ENCODE measurements around the gene SH2D3A.
"Not testable (repeated sequence)": the region's sequence is repeated elsewhere in the genome, so short reads cannot be mapped to it uniquely, and the experiment has no call there.

The SH2D3A gene

DNA sequence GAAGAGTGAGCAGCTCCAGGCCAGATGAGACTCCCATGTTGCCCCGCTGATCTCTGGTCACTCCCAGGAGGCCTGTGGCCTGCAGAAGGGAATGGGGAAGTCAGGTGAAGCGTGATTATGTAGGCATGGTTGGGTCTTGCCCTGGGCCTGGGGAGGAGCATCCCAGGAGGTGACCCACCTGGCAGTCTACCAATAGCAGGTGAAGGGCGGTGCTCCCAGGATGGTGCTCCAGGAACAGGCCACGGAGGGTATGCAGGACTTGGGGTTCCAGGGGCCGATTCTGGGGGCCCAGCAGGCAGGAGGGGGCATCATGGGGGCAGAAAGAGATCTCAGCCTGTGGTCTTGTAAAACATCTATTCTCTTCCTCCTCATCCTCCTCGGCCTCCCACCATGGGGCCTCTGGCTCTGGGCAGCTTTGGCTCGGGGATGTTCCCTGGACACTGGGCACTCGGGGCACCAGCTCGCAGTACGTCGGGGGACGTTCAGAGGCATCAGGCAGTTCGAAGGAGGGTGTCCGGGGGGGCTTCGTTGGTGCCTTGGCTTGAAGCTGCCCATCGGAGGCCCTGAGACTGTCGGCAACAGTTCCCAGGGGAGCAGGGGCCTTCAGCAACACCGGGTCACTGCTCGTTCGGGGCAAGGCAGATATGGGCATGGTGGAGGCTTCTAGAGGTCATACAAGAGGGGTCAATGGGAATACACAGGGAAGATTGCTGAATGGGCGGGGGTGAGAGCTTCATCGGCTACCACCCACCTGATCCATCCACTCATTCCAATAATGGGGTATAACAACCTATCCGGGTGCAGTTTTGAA is 12.4 kb downstream of the SH2D3A start:
- DNase-seq, result no peak

- no peak for DNase-seq
Measured at GRCh38 chr19:6754136-6754535, 13.1 kb downstream of the SH2D3A start.

DNA sequence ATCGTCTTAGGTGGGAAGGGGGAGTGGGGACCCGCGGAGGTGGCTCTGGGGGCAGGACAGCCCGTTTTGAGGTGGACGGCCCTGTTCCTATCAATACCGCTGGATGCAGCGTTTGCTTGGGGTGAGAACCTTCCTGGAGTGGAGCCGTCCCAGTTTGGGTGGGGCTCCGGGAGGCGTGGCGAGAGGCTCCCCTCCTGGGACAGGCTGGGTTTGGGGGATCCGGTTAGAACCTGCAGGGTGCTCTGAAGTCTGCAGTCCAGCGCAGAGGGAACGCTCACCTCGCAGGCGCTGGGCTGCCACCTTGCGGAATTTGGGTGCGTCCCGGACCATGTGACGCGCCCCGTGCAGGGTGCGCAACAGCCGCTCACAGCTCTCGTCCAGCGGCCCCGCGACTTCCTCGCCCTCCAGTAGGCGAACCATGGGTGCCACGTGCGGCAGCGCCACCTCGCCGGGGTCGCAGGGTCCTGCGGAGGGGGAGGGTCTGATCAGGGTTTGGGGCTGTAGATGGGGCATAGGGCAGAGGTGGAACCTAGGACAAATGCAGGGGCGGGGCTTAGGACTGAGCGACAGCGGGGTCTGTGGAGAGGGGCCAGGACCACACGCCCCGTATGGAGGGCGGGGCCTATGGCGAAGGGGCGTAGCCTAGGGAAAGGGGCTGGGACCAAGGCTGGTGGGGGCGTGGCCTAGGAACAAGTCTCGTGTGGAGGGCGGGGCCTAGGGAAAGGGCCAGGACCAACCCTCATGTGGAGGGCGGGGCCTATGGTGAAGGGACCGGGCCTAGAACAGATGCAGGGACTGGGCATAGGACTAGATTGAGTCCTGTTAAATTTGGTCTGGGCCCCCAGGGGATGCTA is 13.8 kb downstream of the SH2D3A start:
- DNase-seq, result peak; percentile 68 to 75

DNA sequence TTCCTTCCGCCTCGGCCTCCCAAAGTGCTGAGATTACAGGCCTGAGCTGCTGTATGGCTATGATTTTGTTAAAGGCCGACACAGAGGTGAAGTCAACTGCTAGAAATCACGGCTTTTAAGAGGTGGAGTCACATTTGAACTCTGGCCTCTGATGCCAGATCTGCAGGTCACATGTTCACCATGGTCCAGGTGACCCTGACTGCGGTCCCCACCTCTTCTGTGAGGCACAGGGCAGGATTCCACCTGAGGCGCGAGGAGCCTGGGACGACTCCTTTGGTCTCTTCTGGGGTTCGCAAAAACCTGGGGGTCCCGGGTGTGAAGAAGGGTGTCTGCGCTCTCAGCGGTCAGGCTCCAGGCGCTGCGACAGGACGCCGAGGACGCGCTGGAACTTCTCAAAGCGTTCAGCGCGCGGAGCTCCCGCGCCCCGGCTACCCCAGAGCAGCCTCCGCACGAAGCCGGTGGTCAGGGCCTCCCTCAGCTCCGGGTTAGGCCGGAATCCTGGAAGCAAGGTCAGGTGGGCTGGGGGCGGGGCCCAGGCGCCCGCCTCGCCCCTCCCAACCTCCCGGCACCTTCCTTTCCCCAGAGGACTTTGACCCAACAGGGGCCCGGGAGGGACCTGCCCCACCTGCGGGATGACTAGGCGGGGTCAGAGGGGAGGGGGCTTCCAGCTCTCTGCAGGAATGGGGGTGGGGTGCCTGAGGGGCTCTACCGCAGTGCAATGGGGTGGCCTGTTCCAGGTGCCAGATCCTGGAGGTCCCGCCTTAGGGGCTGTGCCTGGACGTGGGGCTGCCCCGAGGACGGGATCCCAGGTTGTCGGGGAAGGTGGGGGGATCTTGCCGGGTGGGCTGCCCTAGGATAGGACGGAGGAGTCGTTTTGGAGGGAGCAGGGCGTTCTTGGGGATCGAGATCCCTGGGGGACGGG is 14.7 kb downstream of the SH2D3A start:
- DNase-seq, result no peak

- no peak for DNase-seq
Measured at GRCh38 chr19:6751189-6751588, 16.0 kb downstream of the SH2D3A start.

GRCh38 chr19:6750062-6750461 is 17.2 kb downstream of the SH2D3A start:
- no peak for DNase-seq

DNA sequence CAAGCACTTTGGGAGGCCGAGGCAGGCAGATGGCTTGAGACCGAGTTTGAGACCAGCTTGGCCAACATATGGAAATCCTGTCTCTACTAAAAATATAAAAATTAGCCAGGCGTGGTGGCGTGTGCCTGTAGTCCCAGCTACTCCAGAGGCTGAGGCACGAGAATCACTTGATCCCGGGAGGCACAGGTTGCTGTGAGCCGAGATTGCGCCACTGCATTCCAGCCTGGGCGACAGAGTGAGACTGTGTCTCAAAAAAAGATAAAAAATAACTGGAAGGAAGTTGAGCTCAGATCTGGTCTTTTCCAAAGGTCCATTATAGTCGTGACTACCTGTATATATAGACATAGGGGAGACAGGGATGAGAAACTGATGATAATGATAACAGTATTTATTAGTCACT is 18.7 kb downstream of the SH2D3A start:
- not testable (repeated sequence) for DNase-seq

DNA sequence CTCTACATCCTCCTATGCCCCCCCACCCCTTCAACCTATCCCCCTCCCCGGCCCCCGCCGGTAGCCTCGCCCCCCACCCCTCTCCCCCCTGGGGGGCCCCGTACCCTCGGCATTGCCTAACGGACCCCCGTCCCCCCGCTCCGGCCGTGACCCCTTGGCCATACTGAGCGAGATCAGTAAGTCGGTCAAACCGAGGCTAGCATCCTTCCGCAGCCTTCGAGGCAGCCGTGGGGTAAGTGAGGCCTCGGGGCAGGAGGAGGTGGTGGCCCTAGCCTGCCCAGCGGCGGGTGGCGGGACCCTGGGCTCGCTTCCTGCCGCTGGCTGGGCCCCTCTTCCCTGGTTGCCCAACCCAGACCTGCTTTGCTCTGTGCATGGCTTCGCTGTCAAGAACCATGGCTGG is 21.3 kb downstream of the SH2D3A start:
- DNase-seq, result no peak

GRCh38 chr19:6744381-6745301 is 22.6 kb downstream of the SH2D3A start:
- no peak for DNase-seq

GRCh38 chr19:6743714-6744380 is 23.4 kb downstream of the SH2D3A start:
- DNase-seq, result no peak

DNA sequence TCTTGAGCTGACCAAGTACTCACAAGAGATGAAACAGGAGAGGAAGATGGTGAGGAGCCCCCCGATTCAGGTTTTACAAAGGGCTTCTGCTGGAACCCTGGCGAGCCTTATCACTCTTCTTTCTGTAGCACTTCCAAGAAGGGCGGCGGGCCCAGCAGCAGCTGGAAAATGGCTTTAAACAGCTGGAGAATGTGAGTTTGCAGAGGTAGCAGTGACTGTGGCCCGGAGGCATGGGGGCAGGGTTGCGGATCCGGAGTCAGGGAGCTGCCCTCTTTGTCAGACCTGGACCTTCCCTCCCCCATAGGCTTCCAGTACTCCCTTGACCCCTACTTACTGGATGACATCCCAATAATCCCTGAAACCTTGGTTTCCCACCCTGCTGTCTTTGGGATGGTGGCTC is 24.2 kb downstream of the SH2D3A start:
- DNase-seq, result no peak

GRCh38 chr19:6740589-6741343 is 26.5 kb downstream of the SH2D3A start:
- DNase-seq, result peak in 1 of 2 donors; percentile 45

GRCh38 chr19:6739883-6740588 is 27.2 kb downstream of the SH2D3A start:
- peak in 1 of 2 donors; percentile 45 for DNase-seq

DNA sequence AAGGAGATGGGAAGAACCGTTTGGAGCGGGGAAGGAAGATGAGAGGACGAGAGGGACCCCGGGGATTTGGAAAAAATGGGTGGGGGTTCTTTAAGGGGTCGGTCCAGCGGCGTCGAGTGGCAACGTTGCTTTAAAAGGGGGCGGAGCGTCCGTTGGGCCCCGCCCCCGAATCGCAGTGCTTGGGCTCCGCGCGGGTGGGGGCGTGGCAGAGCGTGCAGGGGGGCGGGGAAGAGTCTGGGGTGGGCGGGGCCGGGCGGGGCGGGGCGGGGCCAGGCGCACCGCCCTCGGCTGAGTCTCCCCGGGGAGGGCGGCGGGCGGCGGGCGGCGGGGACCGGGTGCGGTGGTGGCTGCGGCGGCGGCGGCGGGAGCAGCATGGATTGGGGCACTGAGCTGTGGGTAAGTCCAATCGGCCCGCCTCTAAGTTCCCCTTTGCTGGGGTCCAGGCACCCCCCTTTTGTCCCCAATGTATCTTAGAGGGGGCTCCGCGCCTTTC is 27.8 kb downstream of the SH2D3A start, which contains the start of gene TRIP10:
Gene TRIP10, plus strand, starts transcription at position 291 of the 493 bp plus-strand sequence. Its CDS starts 82 bp downstream, at position 373.
- DNase-seq, result peak; percentile 49 to 89

- peak in 1 of 2 donors; percentile 44 for DNase-seq
Measured at GRCh38 chr19:6738787-6739389, 28.3 kb downstream of the SH2D3A start.

GRCh38 chr19:6737873-6738786 is 29.1 kb downstream of the SH2D3A start:
- peak; percentile 54 to 71 for DNase-seq

DNA sequence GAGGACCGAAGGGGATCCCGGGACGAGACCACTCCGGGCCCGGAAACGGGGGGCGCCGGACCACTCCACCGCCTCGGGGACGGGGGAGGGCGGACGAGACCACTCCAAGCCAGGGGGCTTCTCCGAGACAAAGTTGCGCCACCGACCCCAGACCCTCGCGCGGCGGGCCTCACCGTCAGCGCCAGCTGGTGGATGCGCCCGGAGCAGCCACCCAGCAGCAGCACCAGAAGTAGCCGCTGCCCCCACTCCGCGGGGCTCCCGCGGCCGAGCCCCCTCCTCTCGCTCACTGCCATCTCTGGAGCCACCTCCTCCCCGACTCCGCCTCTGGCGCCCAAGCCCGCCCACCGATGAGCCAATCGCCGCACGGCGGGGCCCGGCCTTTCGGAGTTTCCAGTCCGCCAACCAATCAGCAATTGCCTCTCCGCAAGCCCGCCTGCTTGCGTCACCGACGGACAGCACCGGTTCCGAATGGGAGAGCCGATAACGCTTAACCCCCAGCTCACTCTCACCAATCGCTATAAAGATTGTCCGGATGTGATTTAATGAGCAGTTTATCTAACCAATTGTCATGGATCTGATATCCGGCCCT is 29.9 kb downstream of the SH2D3A start, which contains the start of gene GPR108:
Gene GPR108, minus strand, starts transcription at position 297 of the 589 bp plus-strand sequence. Its CDS starts 4 bp downstream, at position 293.
- peak; percentile 87 to 99 for DNase-seq
